ENCODE data around the gene PAK1. TPM values are rescaled to one million over a fixed set of nuclear protein-coding genes. Genes with fewer than 3 reads are reported as not detected.

PAK1 gene
- total and polyA plus RNA-seq, 2 donors (not counting 3 experiments of a cell fraction or from before 2014, with no cell fraction given): 5.6 to 12.9 TPM

- no peak overlapping the region for H3K4me2 ChIP-seq (ENCODE audit: insufficient read depth, low read length)
- H3K9ac ChIP-seq (replicated peaks; ENCODE audit: extremely low read depth, insufficient read depth, low read length): no peak overlapping the region
- no peak overlapping the region for H3K4me3 ChIP-seq (replicated peaks in 1 of 3; ENCODE audit: insufficient read depth in 1 of 3, low read depth in 1 of 3, low read length in 3 of 3)
- H4K20me1 ChIP-seq (replicated peaks; ENCODE audit: control insufficient read depth, extremely low read depth, insufficient read depth, low read length): no peaks in the 10 kb centered on the region
- ChIA-PET POLR2A (no interaction called here), CTCF (no interaction called here)
- TF ChIP-seq, protein P1, sequence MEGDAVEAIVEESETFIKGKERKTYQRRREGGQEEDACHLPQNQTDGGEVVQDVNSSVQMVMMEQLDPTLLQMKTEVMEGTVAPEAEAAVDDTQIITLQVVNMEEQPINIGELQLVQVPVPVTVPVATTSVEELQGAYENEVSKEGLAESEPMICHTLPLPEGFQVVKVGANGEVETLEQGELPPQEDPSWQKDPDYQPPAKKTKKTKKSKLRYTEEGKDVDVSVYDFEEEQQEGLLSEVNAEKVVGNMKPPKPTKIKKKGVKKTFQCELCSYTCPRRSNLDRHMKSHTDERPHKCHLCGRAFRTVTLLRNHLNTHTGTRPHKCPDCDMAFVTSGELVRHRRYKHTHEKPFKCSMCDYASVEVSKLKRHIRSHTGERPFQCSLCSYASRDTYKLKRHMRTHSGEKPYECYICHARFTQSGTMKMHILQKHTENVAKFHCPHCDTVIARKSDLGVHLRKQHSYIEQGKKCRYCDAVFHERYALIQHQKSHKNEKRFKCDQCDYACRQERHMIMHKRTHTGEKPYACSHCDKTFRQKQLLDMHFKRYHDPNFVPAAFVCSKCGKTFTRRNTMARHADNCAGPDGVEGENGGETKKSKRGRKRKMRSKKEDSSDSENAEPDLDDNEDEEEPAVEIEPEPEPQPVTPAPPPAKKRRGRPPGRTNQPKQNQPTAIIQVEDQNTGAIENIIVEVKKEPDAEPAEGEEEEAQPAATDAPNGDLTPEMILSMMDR (IDR thresholded peaks at IDR 0.05; ENCODE audit: extremely low read depth in 1 of 2, insufficient read depth in 1 of 2, low read depth in 1 of 2, low read length in 2 of 2): no peak
- TF ChIP-seq POLR2AphosphoS5 (IDR thresholded peaks at IDR 0.05; ENCODE audit: insufficient read depth, low read depth, low read length) (no peak), MYC (IDR thresholded peaks at IDR 0.05; ENCODE audit: low read depth, low read length) (no peak), GATA2 (IDR thresholded peaks at IDR 0.05; ENCODE audit: insufficient read depth, insufficient read length, low read depth, low read length) (no peak), EZH2 (IDR thresholded peaks at IDR 0.05; ENCODE audit: borderline replicate concordance, low read depth, low read length, severe bottlenecking) (no peak), FOS (IDR thresholded peaks at IDR 0.05; ENCODE audit: borderline replicate concordance, insufficient read depth, low read length) (no peak), POLR2A (IDR thresholded peaks at IDR 0.05; ENCODE audit: low read depth, low read length) (no peak), JUN (IDR thresholded peaks at IDR 0.05; ENCODE audit: borderline replicate concordance, insufficient read depth, insufficient read length, low read depth) (no peak), MAX (IDR thresholded peaks at IDR 0.05; ENCODE audit: insufficient read depth, insufficient read length) (no peak)
- H3K4me1 ChIP-seq (ENCODE audit: control insufficient read depth, extremely low read depth, insufficient read depth, low read length): no peaks in the 10 kb centered on the region
- no peaks in the 10 kb centered on the region for H3K27me3 ChIP-seq (ENCODE audit: control insufficient read depth in 2 of 2, insufficient read depth in 2 of 2, low read length in 2 of 2)
- no peaks in the 10 kb centered on the region for H3K36me3 ChIP-seq (ENCODE audit: control insufficient read depth in 2 of 2, extremely low read depth in 1 of 2, insufficient read depth in 2 of 2, low read length in 2 of 2)
- BruUV-seq (replicated peaks): no TSS peak
- H3K9me1 ChIP-seq (replicated peaks; ENCODE audit: control insufficient read depth, extremely low read depth, insufficient read depth, low read length): no peaks in the 10 kb centered on the region
- no peak overlapping the region for H3K27ac ChIP-seq (ENCODE audit: insufficient read depth, low read depth, low read length)
- no peak overlapping the region for H2AFZ ChIP-seq (ENCODE audit: low read depth, low read length)
- FAIRE-seq (no peak), DNase-seq (ENCODE audit: low read depth, low spot score) (no peak)
- H3K9me3 ChIP-seq (replicated peaks; ENCODE audit: control insufficient read depth, insufficient read depth, low read length): no peaks in the 10 kb centered on the region
- H3K79me2 ChIP-seq (ENCODE audit: control insufficient read depth, insufficient read depth, low read length): no peaks in the 10 kb centered on the region
- dilution Hi-C loops (cut with MboI; ENCODE audit: extremely low pct_ligation_motif_present, low sequenced_read_pairs) (no loop called here), intact Hi-C loops (cut with micrococcal nuclease) (no loop called here)
These were observed 120.8 kb downstream of the PAK1 start for GRCh38 chr11:77353131-77353530.

Measured in endothelial cell of umbilical vein (primary cell).